ENCODE measurements around the gene VSTM4.

DNA sequence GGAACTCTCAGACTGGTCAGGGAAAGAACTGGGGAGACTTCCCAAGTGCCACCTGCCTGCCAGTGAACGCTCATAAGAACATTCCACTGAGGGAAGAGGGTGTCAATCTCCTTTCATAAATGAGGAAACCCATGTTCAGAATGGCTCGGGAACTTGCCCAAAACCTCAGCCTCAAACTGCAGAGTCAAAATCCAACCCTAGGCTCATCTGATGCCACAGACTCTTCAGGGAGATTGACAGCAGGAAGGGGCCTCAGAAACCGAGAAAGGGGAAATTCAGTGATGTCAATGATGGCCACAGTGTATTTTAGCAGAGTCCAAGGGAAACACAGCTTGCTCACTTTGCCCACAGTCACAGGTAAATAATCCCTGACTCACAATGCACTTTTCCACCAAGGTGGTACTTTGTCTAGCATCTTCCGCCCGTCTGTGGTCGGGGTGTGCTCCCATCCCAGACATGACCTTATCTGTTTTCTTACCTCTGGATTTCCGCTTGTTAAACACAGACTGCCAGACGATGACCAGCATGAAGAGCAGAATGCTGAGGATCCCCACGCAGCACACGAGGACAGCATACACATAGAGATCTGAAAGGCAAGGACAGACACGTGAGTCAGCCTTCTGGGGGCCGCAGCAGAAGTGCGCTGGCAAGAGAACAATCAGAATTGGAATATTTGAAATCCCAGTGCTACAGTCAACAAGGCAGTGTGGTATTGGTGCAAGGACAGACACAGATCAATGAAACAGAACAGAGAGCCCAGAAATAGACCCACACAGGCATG is 38.4 kb downstream of the VSTM4 start:
- TF ChIP-seq, protein P1, sequence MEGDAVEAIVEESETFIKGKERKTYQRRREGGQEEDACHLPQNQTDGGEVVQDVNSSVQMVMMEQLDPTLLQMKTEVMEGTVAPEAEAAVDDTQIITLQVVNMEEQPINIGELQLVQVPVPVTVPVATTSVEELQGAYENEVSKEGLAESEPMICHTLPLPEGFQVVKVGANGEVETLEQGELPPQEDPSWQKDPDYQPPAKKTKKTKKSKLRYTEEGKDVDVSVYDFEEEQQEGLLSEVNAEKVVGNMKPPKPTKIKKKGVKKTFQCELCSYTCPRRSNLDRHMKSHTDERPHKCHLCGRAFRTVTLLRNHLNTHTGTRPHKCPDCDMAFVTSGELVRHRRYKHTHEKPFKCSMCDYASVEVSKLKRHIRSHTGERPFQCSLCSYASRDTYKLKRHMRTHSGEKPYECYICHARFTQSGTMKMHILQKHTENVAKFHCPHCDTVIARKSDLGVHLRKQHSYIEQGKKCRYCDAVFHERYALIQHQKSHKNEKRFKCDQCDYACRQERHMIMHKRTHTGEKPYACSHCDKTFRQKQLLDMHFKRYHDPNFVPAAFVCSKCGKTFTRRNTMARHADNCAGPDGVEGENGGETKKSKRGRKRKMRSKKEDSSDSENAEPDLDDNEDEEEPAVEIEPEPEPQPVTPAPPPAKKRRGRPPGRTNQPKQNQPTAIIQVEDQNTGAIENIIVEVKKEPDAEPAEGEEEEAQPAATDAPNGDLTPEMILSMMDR (IDR thresholded peaks at IDR 0.05), result no peak
- no peak for TF ChIP-seq POLR2AphosphoS5 (IDR thresholded peaks at IDR 0.05)

Data from suprapubic skin (tissue), 3 donors.